ENCODE measurements around the gene PCDHGA6. TPM values are rescaled to one million over a fixed set of nuclear protein-coding genes. Genes with fewer than 3 reads are reported as not detected.
"Not testable (repeated sequence)": the region's sequence is repeated elsewhere in the genome, so short reads cannot be mapped to it uniquely, and the experiment has no call there.

Gene PCDHGA6
- total RNA-seq, 4 donors from 2014 or later: 0.83 to 1.6 (median 1.6) TPM

DNA sequence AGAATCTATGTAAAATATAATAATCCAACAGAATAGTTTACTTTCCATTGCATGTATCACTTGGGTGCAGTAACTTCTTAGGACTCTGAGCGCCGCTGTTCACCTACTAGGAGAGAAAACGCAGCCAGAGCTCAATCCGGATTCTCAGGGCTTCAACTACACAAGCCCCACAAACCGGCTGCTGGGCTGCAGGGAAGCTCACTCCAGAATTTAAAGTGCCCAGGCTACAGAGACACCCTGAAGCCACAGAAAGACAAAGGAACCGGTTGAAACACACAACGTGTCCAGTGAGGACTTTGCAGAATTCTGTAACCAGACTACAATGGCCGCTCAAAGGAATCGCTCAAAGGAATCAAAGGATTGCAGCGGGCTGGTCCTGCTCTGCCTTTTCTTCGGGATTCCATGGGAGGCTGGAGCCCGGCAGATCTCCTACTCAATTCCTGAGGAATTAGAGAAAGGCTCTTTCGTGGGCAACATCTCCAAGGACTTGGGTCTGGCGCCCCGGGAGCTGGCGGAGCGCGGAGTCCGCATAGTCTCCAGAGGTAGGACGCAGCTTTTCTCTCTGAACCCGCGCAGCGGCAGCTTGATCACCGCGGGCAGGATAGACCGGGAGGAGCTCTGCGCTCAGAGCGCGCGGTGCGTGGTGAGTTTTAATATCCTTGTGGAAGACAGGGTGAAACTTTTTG lies 39.3 kb downstream of the PCDHGA6 start, which contains the start of gene PCDHGA10:
Gene PCDHGA10, plus strand, starts transcription at position 134 of the 686 bp plus-strand sequence. Its CDS starts 189 bp downstream, at position 323.
- intact Hi-C loops (cut with DNase I; ENCODE audit: low total_unique reads): loop anchor here (5.0 kb wide), 1 partner anchor 41 kb away; the partner anchor contains the start of genes PCDHGA6 and PCDHGB3
- TF ChIP-seq, protein P1, sequence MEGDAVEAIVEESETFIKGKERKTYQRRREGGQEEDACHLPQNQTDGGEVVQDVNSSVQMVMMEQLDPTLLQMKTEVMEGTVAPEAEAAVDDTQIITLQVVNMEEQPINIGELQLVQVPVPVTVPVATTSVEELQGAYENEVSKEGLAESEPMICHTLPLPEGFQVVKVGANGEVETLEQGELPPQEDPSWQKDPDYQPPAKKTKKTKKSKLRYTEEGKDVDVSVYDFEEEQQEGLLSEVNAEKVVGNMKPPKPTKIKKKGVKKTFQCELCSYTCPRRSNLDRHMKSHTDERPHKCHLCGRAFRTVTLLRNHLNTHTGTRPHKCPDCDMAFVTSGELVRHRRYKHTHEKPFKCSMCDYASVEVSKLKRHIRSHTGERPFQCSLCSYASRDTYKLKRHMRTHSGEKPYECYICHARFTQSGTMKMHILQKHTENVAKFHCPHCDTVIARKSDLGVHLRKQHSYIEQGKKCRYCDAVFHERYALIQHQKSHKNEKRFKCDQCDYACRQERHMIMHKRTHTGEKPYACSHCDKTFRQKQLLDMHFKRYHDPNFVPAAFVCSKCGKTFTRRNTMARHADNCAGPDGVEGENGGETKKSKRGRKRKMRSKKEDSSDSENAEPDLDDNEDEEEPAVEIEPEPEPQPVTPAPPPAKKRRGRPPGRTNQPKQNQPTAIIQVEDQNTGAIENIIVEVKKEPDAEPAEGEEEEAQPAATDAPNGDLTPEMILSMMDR (IDR thresholded peaks at IDR 0.05 in 4 of 5, conservative IDR thresholded peaks at IDR 0.05 in 1 of 5): peak; percentile 40 to 71 (median 57)
- TF ChIP-seq POLR2A (IDR thresholded peaks at IDR 0.05): no peak
- peaks cover 0 to 8% (median 0%) of the 10 kb centered on the region in 3 donors for H3K9me3 ChIP-seq
- H3K27ac ChIP-seq: peak within 1 kb of the TSS; percentile 24 to 61 (median 41)
- ATAC-seq: peak; percentile 63 to 64
- in situ Hi-C loops (cut with MboI; ENCODE audit: low sequenced_read_pairs in 4 of 4): no loop called here
- DNase-seq: peak in 1 of 2 donors; percentile 55
- peaks cover 0 to 15% of the 10 kb centered on the region in 2 donors for H3K4me1 ChIP-seq
- no peaks in the 10 kb centered on the region for H3K27me3 ChIP-seq
- no peaks in the 10 kb centered on the region for H3K36me3 ChIP-seq
- H3K4me3 ChIP-seq: peak within 1 kb of the TSS; percentile 35 to 50 (median 46)

DNA sequence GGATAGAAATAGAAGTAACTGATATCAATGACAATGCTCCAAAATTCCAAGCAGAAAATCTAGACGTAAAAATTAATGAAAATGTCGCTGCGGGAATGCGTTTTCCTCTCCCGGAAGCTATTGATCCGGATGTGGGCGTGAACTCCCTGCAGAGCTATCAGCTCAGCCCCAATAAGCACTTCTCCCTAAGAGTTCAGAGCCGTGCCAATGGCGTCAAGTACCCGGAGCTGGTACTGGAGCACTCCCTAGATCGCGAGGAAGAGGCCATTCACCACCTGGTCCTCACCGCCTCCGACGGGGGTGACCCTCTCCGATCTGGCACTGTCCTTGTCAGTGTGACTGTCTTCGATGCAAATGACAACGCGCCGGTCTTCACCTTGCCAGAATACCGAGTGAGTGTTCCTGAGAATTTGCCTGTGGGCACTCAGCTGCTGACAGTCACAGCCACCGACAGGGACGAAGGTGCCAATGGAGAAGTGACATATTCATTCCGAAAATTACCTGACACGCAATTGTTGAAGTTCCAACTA lies 39.9 kb downstream of the PCDHGA6 start:
- H3K27me3 ChIP-seq: peaks cover 0 to 2% (median 0%) of the 10 kb centered on the region in 3 donors
- peak overlapping the region; percentile 35 to 50 (median 46) for H3K4me3 ChIP-seq
- peak overlapping the region in 1 of 4 donors; percentile 61 for H3K27ac ChIP-seq
- intact Hi-C loops (cut with DNase I; ENCODE audit: low total_unique reads): loop anchor here (5.0 kb wide), 1 partner anchor 41 kb away; the partner anchor contains the start of genes PCDHGA6 and PCDHGB3
- no peak for DNase-seq
- H3K4me1 ChIP-seq: peaks cover 5 to 20% of the 10 kb centered on the region in 2 donors
- TF ChIP-seq, protein P1 (IDR thresholded peaks at IDR 0.05 in 4 of 5, conservative IDR thresholded peaks at IDR 0.05 in 1 of 5): no peak
- TF ChIP-seq POLR2A (IDR thresholded peaks at IDR 0.05): no peak
- peaks cover 0 to 9% (median 0%) of the 10 kb centered on the region in 3 donors for H3K9me3 ChIP-seq
- in situ Hi-C loops (cut with MboI; ENCODE audit: low sequenced_read_pairs in 4 of 4): no loop called here
- no peak for ATAC-seq
- H3K36me3 ChIP-seq: no peaks in the 10 kb centered on the region

DNA sequence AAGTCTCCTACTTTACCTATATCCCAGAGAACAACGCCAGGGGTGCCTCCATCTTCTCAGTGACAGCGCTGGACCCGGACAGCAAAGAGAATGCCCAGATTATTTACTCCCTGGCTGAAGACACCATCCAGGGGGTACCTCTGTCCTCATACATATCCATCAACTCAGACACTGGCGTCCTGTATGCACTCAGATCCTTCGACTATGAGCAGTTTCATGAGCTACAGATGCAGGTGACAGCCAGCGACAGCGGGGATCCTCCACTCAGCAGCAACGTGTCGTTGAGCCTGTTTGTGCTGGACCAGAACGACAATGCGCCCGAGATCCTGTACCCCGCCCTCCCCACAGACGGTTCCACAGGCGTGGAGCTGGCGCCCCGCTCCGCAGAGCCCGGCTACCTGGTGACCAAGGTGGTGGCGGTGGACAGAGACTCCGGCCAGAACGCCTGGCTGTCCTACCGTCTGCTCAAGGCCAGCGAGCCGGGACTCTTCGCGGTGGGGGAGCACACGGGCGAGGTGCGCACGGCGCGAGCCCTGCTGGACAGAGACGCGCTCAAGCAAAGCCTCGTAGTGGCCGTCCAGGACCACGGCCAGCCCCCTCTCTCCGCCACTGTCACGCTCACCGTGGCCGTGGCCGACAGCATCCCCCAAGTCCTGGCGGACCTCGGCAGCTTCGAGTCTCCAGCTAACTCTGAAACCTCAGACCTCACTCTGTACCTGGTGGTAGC lies 41.0 kb downstream of the PCDHGA6 start:
- H3K27me3 ChIP-seq, ATAC-seq, H3K27ac ChIP-seq, H3K4me3 ChIP-seq, H3K36me3 ChIP-seq, DNase-seq: not testable (repeated sequence)
- intact Hi-C loops (cut with DNase I; ENCODE audit: low total_unique reads) (loop anchor here (5.0 kb wide), 1 partner anchor 42 kb away; the partner anchor contains the start of genes PCDHGA6 and PCDHGB3), in situ Hi-C loops (cut with MboI; ENCODE audit: low sequenced_read_pairs in 4 of 4) (loop anchor here in 1 of 4 donors (5.0 kb wide), 1 partner anchor 148 kb away; no protein-coding TSS in a partner anchor)
- Histone ChIP-seq H3K9me3 (peaks cover 0 to 12% (median 0%) of the 10 kb centered on the region in 3 donors), H3K4me1 (peaks cover 8 to 29% of the 10 kb centered on the region in 2 donors)

DNA sequence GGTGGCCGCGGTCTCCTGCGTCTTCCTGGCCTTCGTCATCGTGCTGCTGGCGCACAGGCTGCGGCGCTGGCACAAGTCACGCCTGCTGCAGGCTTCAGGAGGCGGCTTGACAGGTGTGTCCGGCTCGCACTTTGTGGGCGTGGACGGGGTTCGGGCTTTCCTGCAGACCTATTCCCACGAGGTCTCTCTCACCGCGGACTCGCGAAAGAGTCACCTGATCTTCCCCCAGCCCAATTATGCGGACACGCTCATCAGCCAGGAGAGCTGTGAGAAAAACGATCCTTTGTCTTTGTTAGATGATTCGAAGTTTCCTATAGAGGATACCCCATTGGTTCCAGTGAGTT lies 41.6 kb downstream of the PCDHGA6 start:
- peaks cover 8 to 32% of the 10 kb centered on the region in 2 donors for H3K4me1 ChIP-seq
- H3K4me3 ChIP-seq; H3K27ac ChIP-seq; DNase-seq; ATAC-seq; intact Hi-C loops (cut with DNase I; ENCODE audit: low total_unique reads); H3K36me3 ChIP-seq; H3K27me3 ChIP-seq: not testable (repeated sequence)
- in situ Hi-C loops (cut with MboI; ENCODE audit: low sequenced_read_pairs in 4 of 4): loop anchor here in 1 of 4 donors (5.0 kb wide), 1 partner anchor 147 kb away; no protein-coding TSS in a partner anchor
- peaks cover 0 to 14% (median 0%) of the 10 kb centered on the region in 3 donors for H3K9me3 ChIP-seq

DNA sequence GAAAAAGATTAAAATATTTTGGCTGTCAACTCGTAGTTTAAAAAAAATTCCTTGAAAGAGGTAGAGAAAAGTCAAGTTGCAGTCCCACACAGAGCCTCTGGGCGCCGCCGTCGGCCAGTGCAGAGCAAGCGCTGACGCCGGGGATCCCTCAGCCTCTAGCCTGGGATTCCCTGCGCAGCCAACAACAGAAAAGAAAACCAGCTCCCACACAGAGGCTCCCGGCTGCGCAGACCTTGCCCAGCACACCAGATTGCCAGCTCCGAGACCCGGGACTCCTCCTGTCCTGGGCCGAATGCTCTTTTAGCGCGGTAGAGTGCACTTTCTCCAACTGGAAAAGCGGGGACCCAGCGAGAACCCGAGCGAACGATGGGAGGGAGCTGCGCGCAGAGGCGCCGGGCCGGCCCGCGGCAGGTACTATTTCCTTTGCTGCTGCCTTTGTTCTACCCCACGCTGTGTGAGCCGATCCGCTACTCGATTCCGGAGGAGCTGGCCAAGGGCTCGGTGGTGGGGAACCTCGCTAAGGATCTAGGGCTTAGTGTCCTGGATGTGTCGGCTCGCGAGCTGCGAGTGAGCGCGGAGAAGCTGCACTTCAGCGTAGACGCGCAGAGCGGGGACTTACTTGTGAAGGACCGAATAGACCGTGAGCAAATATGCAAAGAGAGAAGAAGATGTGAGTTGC lies 43.9 kb downstream of the PCDHGA6 start, which contains the start of gene PCDHGB7:
Gene PCDHGB7, plus strand, starts transcription at position 184 of the 679 bp plus-strand sequence. Its CDS starts 183 bp downstream, at position 367.
- Histone ChIP-seq H3K9me3 (peaks cover 0 to 16% (median 0%) of the 10 kb centered on the region in 3 donors), H3K4me1 (peaks cover 12 to 26% of the 10 kb centered on the region in 2 donors), H3K27ac (peak within 1 kb of the TSS; percentile 59 to 73 (median 64)), H3K4me3 (peak within 1 kb of the TSS; percentile 53 to 64 (median 56)), H3K27me3 (peaks cover 0 to 10% (median 0%) of the 10 kb centered on the region in 3 donors)
- not testable (repeated sequence) for H3K36me3 ChIP-seq
- TF ChIP-seq, protein P1 (IDR thresholded peaks at IDR 0.05 in 4 of 5, conservative IDR thresholded peaks at IDR 0.05 in 1 of 5): peak; percentile 74 to 89 (median 79)
- DNase-seq (peak; percentile 62 to 75), ATAC-seq (peak; percentile 75 to 81)
- intact Hi-C loops (cut with DNase I; ENCODE audit: low total_unique reads) (loop anchor here (2.0 kb wide), 1 partner anchor 107 kb away; no protein-coding TSS in a partner anchor), in situ Hi-C loops (cut with MboI; ENCODE audit: low sequenced_read_pairs in 4 of 4) (loop anchor here in 1 of 4 donors (5.0 kb wide), 1 partner anchor 145 kb away; no protein-coding TSS in a partner anchor)
